Skin of body (tissue), 2 donors: ENCODE data around the gene SNAI3. TPM values are rescaled to one million over a fixed set of nuclear protein-coding genes. Genes with fewer than 3 reads are reported as not detected.
A peak's percentile ranks its signal among the peaks of the same experiment; 100 is the strongest.

Source experiments
- DNase-seq: peaks from one replicate; lab custom pipeline; 2025; lab: John Stamatoyannopoulos, UW
- total RNA-seq: library from RNA; depleted of rRNA; stranded (reverse); fragments of >200 nt; gene quantifications from one replicate; pipeline ENCODE4 v1.2.3, GENCODE V29; 2014

The SNAI3 gene
- total RNA-seq, 1 donor from 2014 or later, result 0.79 TPM

DNA sequence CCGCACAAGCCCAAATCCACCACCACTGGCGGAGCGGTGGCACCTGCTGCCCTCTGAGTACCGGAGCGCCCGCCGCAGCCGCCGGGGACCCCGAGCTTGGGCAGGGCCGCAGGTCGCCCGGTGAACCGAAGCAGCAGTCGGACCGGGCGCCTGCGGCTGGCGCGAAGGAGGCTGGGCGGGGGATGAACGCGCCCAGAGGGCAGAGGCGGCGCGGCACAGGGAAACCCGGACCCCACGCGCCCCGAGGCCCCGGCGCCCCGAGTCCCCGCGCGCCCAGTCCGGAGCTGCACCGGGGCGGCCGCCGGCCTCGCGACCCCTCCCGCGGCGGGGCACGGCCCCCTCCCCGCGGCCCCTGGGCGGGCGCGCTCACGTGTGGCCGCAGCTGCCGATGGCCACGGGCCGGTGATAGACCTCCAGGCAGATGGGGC is 19.5 kb upstream of the SNAI3 start:
- DNase-seq, result no peak

DNA sequence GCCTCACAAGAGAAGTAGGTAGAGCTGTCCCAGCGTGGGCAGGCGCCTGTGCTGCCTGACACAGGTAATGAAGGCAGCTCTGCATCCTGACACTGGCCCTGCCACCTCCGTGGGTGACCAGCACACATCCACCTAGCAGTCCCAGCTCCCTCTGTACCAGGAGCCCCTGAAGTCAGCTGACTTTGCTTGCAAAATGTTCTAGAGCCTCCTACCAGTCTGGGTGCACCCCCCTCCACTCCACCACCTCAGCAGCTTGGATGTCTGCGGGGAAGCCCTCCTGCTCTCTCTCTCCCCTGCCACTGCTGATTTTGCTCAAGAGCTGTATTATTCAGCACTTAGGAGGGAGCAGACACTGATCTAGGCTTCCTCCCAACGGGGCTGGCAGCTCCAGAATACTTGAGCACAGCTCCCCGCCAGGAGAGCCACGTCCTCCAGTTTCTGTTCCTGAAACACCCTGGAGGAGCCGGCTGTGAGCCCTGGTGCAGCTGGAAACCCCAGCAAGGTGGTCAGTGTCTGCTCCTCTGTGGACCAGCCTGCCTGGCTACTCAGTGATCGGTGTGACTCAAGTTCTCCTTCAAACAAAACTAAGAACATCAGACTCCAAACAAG is 18.9 kb upstream of the SNAI3 start:
- no peak for DNase-seq

DNA sequence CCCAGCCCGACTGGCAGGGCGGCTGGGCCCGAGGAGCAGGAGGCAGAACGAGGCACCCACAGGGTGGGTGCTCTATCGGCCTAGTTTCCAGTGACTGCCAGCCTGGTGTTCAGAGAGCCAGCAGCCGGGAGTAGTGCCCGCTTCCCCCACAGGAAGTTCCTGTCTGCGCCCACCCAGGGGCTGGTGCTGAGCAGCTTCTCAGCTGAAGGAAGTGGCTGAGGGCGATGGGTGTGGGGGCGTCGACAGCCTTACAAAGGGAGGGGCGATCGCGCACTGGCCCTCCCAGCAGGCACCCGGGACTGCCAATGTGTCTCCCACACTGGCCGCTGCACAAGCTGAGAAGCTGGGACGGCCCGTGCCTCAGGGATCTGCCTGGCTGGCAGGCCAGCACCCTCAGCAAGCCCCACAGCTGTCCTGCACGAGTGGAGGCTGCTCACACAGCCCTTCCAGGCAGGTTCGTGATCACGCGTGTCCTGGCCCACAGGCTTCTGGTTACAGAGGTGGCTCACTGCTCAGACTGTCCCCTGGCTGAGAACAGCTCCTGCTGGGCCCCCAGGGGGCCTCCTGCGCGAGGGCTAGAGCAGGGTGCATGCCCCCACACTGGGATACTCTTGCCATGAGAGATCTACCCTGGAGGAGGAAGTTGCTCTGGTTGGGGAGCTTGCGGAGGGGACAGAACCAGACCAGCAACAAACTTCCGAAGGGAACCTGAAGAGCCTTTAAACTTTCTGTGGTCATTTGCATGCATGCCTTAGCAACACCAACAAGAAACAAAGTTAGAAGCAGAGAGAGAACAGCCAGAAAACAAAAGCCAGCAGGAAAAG is 17.4 kb upstream of the SNAI3 start:
- no peak for DNase-seq

DNA sequence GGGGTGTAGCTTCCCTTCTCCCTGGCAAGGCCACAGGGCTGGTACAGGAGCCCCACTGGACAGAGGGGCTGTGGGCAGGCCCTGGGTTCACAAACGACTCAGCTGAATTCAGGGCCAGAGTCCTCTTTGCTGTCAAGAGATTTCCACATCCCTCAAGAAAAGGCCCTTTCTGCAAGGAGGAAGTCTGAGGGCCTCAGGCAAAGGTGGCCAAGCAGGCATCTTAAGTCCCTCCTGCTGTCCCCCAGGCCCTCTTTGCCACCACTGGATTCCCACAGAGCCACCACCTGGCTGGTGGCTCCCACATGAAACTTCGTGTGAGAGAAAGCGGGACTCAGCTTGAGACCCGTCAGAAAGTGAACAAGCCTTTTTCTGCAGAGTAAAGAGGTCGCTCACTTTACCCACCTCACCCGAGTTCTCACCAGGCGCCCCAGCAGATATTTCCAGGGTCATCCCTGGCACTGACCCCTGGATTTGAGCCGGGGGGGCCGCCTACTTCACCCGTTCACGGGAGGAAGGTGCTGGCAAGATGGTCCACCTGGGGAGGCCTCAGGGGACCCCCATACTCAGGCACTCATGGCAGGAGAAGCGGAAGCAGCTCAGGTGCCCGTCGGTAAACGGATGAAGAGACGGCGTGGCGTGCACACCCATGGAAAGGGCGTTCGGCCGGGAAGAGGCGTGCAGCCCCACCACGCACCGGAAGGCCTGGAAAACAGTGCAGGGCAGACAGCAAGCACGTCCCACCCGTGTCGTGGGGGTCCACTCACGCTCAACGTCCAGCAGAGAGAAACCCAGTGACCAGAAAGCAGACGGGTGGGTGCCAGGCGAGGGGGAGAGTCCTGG is 16.3 kb upstream of the SNAI3 start:
- no peak for DNase-seq

DNA sequence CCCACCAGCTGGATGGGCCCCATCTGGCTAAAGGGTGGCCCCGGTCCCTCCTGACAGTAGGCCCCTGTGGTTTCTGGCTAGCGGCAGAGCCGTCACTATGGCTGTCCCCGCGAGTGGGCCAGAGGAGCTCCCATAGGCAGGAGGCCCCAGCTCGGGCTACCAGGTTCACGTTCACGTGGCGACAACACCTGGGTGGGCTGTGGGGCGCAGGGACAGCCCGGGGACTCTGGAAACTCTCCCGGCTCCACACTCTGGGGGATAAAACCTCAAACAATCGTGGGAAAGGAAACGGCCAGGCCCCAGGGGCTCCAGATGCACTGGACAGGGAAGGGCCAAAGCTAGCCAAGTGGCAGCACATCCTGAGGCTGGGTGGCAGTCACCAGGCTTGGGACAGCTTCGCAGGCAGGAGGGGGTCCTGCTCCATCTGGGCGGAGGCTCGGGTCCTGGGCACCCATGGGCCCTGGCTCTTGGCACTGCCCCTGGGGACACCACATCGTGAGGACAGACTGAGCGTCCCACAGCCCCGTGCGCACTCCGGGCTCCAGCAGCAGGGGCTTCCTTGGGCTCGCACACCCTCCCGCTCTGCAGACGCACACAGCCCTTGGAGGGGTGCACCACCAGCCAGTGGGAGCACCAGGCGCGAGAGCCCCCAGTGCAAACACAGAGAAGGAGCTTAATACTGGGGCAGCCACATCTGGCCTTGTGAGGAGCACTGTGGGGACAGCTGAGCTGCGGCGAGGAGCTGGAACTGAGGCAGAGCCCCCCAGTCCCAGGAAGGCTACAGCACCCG is 15.5 kb upstream of the SNAI3 start:
- DNase-seq, result no peak

DNA sequence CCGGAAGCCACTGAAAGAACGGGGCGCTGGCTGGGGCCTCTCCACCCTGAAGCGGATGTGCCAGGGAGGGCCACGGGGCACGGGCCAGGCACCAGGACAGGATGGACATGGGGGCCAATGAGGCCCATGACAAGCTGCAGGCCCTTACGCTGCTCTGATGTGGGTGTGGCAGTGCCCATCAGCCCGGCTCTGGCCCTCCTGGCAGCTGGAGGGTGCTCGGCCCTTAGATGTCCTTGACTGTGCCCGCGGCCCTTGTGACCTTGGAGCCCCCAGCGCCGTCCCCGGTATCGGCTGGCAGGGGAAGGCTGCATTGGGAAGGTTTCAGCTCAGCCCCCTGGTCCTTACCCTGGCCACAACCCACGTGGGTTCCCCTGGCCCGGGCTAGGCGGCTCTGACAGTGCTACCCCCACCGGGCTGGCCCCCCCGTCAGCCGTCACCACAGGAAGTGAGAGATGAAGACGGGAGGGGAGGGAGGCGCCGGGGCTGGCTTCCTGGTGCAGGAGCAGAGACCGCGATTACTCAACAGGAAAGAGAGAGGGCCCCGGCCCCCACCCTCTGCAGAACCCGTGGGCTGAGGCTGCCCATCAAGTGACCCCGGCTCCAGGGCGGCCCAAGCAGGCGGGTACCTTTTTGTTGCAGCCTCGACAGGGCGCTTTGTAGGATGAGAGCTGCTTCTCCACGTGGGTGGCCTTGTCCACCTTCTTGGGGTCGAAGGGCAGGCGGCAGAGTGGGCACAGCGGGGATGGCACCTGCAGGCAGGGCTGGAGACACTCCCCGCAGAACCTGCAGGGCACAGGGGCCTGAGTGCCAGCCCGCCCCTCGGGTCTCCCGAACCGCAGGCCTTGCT is 14.6 kb upstream of the SNAI3 start:
- DNase-seq, result peak; percentile 12

DNA sequence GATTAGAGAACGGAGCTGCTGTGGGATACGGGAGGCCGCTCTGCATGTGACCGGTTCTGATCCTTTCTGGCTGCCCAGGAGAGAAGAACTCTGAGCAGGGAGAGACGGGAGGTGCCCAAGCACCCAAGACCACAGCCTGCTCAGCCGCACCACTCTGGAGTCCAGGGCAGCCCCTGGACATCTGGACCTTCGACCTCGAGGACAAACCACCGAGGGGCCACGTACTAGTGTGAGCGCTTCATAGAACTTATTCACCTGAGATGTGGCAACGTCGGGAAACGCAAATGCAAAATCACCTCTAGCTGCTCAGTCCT is 14.0 kb upstream of the SNAI3 start:
- no peak for DNase-seq

DNA sequence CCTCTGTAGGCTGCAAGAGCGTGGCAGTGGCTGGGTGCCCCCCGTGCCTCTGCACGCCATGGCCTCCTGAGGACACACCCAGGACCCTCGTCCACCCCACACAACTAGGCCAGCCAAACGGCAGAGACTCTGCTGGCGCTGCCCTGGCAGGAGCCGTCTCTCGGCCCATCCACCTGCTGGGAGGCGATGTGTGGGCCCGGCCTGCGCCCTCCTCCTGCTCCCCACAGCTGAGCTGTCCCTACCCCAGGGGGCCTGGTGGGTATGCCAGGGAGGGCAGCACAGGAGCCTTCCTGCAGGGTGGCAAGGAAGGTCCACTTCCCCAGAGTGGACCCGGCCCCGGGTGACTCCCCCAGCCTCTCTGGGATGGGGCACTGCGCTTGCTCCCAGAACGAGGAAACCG is 12.9 kb upstream of the SNAI3 start:
- DNase-seq, result no peak

DNA sequence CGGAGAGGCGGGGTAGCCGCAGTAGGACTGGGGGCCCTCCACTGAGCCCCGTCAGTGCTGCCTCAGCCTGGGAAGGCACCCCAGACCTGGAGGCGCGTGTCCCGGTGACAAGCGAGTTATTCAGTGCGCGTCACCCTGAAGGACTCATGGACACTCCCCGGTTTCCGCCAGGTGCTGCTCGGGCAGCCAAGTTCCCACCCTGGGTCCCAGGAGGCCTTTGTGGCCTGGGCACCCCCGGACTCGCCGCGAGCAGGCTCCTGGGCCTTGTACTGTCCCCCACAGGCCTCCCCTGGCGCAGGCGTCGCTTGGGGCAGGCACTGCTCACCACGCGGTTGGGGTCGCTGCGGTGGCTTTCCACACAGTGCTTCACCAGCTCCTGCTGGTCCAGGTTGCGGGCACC is 12.3 kb upstream of the SNAI3 start:
- DNase-seq, result no peak

DNA sequence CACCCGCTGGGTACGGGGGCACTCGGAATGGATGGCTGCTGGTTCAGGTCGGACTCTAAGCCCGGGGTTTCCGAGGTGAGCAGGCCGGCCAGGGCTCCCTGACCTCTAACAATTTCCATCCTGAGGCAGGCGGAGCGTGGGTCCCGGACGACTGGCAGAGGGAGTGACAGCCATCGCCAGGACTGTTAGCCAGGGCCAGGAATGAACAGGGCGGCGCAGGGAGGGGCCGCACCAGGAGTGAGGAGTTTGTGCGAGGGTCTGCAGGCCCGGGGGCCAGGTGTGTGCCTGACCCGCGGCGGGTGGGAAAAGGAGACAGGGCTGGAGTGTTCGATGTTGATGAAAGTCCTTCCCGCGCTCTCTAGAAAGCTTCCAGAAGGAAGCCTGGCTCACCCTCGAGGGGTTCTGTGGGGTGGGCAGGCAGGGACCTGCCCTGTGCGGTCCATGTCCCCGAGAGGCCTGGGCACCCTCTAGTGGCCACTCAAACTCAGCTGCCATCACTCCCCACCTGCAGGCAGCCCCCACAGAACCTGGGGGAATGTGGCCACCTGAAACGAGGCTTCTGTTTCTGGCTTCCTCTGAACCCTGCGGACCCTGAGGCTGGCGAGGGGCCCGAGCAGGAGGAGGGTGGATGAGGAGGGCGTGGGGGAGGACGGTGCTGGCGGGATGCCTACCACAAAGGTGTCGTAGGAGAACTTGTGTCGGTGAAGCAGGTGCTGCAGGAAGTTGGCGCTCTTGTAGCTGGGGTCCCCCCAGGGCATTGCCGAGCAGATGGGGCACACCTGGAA is 11.7 kb upstream of the SNAI3 start:
- DNase-seq, result no peak

DNA sequence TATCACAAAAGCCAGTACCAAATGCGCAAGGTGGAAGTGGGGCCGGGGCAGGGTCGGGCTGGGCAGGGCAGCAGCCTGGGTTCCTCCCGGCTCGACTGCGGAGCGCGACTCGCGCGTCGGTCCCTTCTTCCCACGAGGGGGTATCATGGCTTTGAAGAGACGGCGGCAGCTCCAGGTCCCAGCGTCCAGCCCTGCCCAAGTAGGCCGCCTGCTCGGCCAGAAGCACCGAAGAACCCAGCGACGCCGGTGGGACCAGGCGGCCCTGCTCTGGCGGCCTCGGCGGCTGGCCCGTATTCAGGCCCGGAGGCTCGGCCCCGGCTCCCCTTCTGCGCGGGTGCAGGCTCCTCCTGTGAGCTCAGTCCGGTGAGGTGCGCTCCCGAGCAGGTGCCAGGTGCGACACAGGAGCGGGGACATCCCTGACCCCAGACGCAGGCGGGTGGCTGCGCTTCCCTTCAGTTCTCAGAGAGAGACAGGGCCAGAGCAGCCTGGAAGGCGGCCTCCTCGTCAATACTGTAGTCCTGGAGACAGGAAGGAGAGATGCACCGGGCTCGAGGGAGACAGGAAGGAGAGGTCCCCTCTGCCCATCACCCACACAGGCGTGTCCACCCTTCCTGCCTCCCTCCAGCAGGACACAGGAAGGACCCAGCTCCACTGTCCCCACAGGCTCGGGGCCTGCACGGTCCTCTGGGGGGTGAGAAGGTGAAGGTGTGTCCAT is 11.0 kb upstream of the SNAI3 start:
- DNase-seq, result no peak

DNA sequence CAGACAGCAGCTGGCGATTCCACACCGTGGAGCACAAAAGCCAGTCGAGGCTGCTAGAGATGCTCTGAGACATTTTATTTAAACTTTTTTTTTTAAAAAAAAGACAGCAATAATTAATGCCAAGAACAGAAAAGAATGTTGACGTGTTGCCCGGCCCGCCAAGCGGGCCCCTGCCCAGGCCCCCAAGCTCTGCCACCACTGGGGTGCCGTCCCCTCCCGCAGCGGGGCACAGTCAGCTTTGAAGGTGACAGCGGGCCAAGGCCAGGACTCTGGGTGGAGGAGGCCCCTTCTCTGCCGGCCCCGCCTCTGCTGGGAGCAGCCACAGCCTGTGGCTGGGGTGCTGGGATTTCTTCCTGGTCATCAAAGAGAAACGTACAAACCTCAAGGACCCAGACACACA is 10.1 kb upstream of the SNAI3 start:
- no peak for DNase-seq

DNA sequence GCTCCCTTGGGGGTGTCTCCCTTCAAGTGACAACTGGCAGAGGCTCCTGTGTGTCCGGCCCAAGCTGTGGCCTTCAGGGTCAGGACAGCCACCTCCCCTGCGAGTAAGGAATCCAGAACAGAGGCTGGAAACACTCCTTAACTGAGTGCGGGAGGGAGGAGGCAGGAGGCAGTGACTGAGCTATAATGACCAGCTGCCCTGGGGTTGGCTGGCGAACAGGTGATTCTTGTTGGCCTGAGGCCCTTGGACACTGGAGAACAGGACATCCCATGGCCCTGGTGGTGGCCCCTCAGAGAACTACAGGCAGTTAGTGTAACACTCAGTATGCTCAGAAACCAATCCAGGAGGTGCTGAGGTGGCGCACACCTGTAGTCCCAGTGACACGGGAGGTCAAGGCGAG is 9.4 kb upstream of the SNAI3 start:
- DNase-seq, result no peak

DNA sequence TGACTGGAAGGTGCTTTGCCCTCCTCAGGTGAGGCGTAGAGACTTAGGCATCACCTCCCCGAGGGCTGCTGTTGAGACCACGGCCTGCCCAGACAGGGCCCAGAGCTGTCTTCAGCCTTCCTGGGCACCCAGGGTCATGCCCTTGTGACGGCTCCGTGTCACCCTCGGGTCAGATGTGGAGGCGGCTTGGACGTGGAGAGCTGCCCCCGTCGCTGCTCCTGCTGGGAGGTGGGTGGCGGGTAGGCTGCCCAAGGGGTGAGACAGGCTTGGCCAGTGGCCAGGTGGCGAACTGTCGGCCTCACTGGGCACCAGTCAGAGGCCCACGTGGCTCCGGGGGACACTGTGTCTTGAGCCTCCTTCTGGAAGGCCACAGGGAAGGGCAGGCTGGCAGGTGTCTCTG is 8.9 kb upstream of the SNAI3 start:
- DNase-seq, result no peak

DNA sequence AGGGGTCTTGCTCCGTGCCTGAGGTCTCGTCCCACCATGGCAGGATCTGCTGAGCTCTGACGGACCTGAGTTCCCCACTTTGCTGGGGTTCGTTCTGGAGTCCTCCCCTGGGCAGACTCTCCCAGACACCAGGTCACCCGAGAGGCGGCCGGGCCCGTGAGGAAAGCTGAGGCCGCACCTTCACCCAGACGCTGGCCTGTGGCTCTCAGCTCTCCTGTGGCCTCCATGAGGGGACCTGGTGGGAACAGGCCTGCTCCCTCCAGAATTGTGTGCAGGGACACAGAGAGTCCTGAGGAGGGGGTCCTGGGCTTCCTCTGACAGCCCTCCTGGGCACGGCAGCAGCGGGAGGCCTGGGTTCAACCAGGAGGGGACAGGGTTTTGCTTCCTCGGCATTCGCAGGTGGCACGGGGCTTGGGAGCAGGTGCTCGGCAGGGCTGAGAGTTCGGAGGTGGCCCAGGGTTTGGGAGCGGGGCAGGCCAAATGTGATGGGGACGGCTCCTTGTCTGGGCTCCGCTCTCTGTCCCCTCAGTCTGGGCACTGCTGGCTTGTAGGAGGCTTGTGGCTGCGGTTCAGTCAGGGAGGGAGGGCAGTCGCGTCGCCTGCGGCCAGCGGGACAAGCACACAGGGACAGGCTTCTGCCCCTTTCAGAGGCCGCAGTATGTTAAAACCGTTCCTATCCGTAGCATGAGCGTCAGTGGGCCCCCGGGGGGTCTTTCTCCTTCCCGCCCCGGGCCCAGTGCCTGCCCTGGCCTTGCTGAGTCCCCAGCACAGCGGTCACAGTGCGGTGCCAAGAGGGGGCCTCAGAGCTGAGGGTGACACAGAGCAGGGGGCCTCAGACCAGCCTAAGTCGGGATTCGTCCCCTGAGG is 8.1 kb upstream of the SNAI3 start:
- DNase-seq, result no peak

DNA sequence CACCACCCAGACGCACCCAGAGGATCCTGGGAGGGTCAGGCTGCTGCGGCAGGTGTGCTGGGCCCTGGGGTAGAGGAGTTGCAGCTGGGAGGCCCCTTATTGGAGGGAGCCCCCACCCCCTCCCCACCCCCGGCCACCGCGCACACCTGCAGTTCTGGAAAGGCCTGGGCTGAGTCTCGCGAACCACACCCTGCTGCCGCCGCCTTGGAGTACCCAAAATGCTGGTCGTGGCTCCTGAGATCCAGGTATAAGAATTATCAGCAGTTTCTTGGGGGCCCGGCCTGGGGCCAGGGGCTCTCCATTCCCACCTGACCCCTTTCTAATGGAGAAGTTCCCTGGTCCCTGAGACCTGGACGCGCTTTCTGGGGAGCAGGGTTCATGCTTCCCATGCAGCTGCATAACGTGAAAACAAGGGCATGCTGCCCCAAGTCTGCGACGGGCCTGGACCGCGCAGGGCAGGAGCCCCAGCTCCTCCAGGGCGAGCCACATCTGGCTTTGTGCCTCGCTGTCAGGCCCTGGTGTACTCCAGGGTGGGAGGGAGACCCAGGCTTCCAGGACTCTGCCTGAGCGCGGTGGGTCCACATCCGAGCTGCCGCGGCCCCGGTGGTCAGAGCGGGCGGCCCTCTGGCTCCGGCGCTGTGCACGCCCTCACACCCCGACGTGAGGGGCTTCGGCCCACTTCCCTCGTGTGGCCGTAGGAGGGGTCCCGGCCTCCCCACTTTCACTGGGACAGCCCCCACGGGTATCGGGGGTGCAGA is 7.3 kb upstream of the SNAI3 start:
- DNase-seq, result no peak

DNA sequence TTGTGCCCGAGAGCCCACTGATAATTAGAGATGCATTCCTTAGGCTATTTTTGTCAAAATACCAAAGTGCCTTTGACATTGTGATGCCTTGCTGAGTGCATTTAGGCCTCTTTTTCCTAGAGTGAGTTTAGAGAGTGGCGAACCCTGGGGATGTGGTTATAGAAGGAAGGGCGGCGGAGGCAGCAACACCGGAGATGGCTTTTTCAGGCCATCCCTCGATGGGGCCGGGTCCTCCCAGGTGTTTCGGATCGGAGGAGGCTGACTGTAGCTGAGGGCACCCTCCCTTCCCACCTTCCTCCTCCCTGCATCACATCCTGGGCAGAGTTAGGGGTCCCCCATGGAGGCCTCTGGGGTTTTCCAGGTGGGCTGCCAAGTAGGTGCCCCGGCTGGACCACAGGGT is 6.6 kb upstream of the SNAI3 start:
- DNase-seq, result no peak
